Panc1 (cell line): ENCODE results near the gene RASSF5. TPM values are rescaled to one million over a fixed set of nuclear protein-coding genes. Genes with fewer than 3 reads are reported as not detected.

Experiments used
- ATAC-seq: fragments of 200-7000 bp; cut with Tn5 transposase; 2 replicates; pipeline ENCODE4 v1.9.1; 2020; ENCODE audit warnings: mild to moderate bottlenecking, moderate library complexity
- BruUV-seq: library from RNA; stranded (reverse); fragments of 400-500 nt; replicated peaks from 2 replicates; lab custom pipeline; 2021; lab: Mats Ljungman, UMichigan
- CTCF ChIA-PET: fragments of 300-600 bp; sonication (Branson Sonifier 250); formaldehyde crosslinking; loops from one replicate; lab custom pipeline; 2022; ENCODE audit warnings: antibody characterized with exemption; lab: Charles Lee
- POLR2A ChIA-PET: fragments of 300-600 bp; sonication (Branson Sonifier 250); formaldehyde crosslinking; loops from one replicate; lab custom pipeline; 2022; ENCODE audit warnings: antibody characterized with exemption; lab: Charles Lee
- DNase-seq: peaks from one replicate; pipeline ENCODE4 v3.0.0-alpha.2; 2010; ENCODE audit warnings: low read depth, low spot score
- H3K27ac ChIP-seq: 2 replicates; pipeline ENCODE4 v1.5.1; 2011; ENCODE audit warnings: mild to moderate bottlenecking, low read length, inconsistent platforms
- H3K27me3 ChIP-seq: fragments of 200-500 bp; sonication (Bioruptor generic); 2 replicates; pipeline ENCODE4 v1.6.0; 2014; ENCODE audit warnings: low read length, inconsistent platforms; ENCODE audit not compliant: control insufficient read depth, insufficient read depth
- H3K36me3 ChIP-seq: fragments of 200-500 bp; sonication (Bioruptor generic); 2 replicates; pipeline ENCODE4 v1.5.1; 2014; ENCODE audit warnings: inconsistent platforms, mild to moderate bottlenecking, low read length, moderate library complexity; ENCODE audit not compliant: control insufficient read depth, insufficient read depth
- H3K4me1 ChIP-seq: 2 replicates; pipeline ENCODE4 v1.5.1; 2011; ENCODE audit warnings: inconsistent platforms, mild to moderate bottlenecking, low read length, moderate library complexity; ENCODE audit not compliant: control insufficient read depth, insufficient read depth
- H3K4me3 ChIP-seq, 2 experiments: 2 replicates each; pipeline ENCODE4 v1.5.1; 2011 to 2012; ENCODE audit warnings: low read depth in 2 of 2, low read length in 2 of 2, mild to moderate bottlenecking in 2 of 2, inconsistent platforms in 1 of 2, moderate library complexity in 1 of 2
- H3K9me3 ChIP-seq: fragments of 200-500 bp; sonication (Bioruptor generic); 2 replicates; pipeline ENCODE4 v1.5.1; 2014; ENCODE audit warnings: low read depth, mild to moderate bottlenecking, inconsistent platforms, low read length, moderate library complexity; ENCODE audit not compliant: control insufficient read depth, insufficient read depth
- CTCF ChIP-seq: fragments of 450-650 bp; IDR thresholded peaks from 2 replicates; pipeline ENCODE4 v1.5.1; 2017; ENCODE audit warnings: mild to moderate bottlenecking
- POLR2AphosphoS5 ChIP-seq: IDR thresholded peaks from 2 replicates; pipeline ENCODE4 v1.6.1; 2012; ENCODE audit warnings: mild to moderate bottlenecking, low read depth, low read length, moderate library complexity
- REST ChIP-seq, 2 experiments: IDR thresholded peaks; 2 replicates each; pipeline ENCODE4 v1.6.1; 2011 to 2012; ENCODE audit warnings: low read depth in 2 of 2, control low read depth in 1 of 2, low read length in 1 of 2, mild to moderate bottlenecking in 1 of 2, moderate library complexity in 1 of 2; ENCODE audit not compliant: insufficient read depth in 1 of 2
- SIN3A ChIP-seq: IDR thresholded peaks from 2 replicates; pipeline ENCODE4 v1.6.1; 2012; ENCODE audit warnings: low read depth, mild to moderate bottlenecking, low read length, moderate library complexity, borderline replicate concordance; ENCODE audit not compliant: insufficient read depth
- TCF7L2 ChIP-seq: IDR thresholded peaks from 2 replicates; pipeline ENCODE4 v1.6.1; 2011; ENCODE audit warnings: mild to moderate bottlenecking, low read depth, low read length, inconsistent platforms
- in situ Hi-C: cut with HindIII; loops from 2 replicates; pipeline ENCODE4 v1.10.0; 2016; ENCODE audit warnings: low sequenced_read_pairs, low pct_unique_long_range_greater_than_20kb
- intact Hi-C: fragments of 100-400 bp; cut with micrococcal nuclease; formaldehyde crosslinking; loops from one replicate; pipeline ENCODE4 v1.10.0; 2022; ENCODE audit not compliant: unreplicated experiment
- total RNA-seq: library from RNA; stranded (reverse); gene quantifications from one replicate; pipeline ENCODE4 v1.2.1, GENCODE V29; 2021; ENCODE audit not compliant: unreplicated experiment

The RASSF5 gene
- total RNA-seq, 1 experiment from 2014 or later = 1.6 TPM

GRCh38 chr1:206633708-206634121, 126.4 kb downstream of the RASSF5 start:
- ChIA-PET POLR2A (no interaction called here), CTCF (interaction anchor here (0.5 to 4.2 kb wide), 4 partner anchors 12 to 195 kb away, joined by 3 to 32 read pairs (median 6); no protein-coding TSS in a partner anchor)
- no peaks in the 10 kb centered on the region for H3K36me3 ChIP-seq
- in situ Hi-C loops = no loop called here
- peak overlapping the region; percentile 29; the same call in 1 of the 2 replicates for H3K27ac ChIP-seq
- ATAC-seq (no peak), DNase-seq (peak; percentile 81)
- intact Hi-C loops = loop anchor here (1.0 to 10.0 kb wide), 3 partner anchors 31 to 351 kb away; no protein-coding TSS in a partner anchor
- no peaks in the 10 kb centered on the region for H3K9me3 ChIP-seq
- H3K4me3 ChIP-seq = no peak overlapping the region
- H3K27me3 ChIP-seq = peaks cover 4% of the 10 kb centered on the region; the same call in 1 of the 2 replicates
- H3K4me1 ChIP-seq = peaks cover 15% of the 10 kb centered on the region
- no TSS peak for BruUV-seq
- TF ChIP-seq REST (IDR thresholded peaks at IDR 0.05; ENCODE audit: insufficient read depth in 1 of 2, low read depth in 2 of 2, low read length in 1 of 2) (no peak), POLR2AphosphoS5 (no peak), SIN3A (no peak), TCF7L2 (no peak), CTCF (no peak)

DNA sequence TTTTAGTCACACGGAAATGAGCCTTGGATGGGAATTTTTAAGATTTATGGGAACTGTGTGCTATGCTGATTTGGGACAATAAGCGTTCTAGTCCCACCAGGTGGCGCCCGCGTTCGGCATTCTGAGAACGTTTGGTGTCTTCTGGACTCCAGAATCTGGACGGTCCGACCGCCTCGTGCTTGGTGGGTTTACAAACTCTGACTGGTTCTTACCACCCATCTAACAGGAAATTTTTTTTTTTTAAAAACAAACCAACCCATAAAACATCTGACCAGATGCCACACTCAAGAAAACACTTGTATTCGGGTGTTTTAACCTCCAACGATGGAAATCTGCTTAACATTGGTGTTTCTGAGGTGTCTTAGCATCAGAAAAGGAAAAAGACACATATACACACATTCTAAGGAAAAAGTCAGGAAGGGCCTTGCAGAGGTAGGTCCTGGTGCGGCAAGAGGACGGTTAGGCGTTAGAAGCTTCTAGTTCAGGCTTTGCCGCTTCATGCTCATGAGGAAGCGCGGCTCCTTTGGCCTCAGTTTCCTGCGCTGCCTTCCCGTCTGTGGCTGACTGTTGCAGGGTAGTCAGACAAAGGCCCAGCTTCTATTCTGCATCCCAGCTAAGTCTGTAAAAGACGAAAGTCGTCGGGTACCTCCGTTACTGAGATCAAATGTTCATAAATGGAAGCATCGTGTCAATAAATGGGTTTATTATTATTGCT, 127.2 kb downstream of the RASSF5 start:
- TSS peak; percentile 94 for BruUV-seq

More for the DNA sequence above, 127.2 kb downstream of the RASSF5 start:
- in situ Hi-C loops = no loop called here
- ChIA-PET CTCF (interaction anchor here (0.5 to 4.2 kb wide), 4 partner anchors 12 to 348 kb away, joined by 3 to 32 read pairs (median 6); no protein-coding TSS in a partner anchor), POLR2A (interaction anchor here (0.6 to 1.5 kb wide), 2 partner anchors 22 to 30 kb away, joined by 4 to 5 read pairs; partner anchors contain the start of gene EIF2D)
- Histone ChIP-seq H3K4me3 (peak overlapping the region; percentile 91 to 93), H3K4me1 (peaks cover 15% of the 10 kb centered on the region), H3K27ac (peak overlapping the region; percentile 88), H3K9me3 (no peaks in the 10 kb centered on the region), H3K27me3 (no peaks in the 10 kb centered on the region), H3K36me3 (no peaks in the 10 kb centered on the region)
- peak; percentile 62 for ATAC-seq
- intact Hi-C loops = loop anchor here (1.0 to 10.0 kb wide), 3 partner anchors 30 to 350 kb away; no protein-coding TSS in a partner anchor
- TF ChIP-seq CTCF (peak; percentile 93), POLR2AphosphoS5 (no peak)
- peak; percentile 83 for DNase-seq
